ENCODE data around the gene SLC7A14. TPM values are rescaled to one million over a fixed set of nuclear protein-coding genes. Genes with fewer than 3 reads are reported as not detected.

SLC7A14 gene
- total and polyA plus RNA-seq, 2 donors = 0.05 TPM

DNA sequence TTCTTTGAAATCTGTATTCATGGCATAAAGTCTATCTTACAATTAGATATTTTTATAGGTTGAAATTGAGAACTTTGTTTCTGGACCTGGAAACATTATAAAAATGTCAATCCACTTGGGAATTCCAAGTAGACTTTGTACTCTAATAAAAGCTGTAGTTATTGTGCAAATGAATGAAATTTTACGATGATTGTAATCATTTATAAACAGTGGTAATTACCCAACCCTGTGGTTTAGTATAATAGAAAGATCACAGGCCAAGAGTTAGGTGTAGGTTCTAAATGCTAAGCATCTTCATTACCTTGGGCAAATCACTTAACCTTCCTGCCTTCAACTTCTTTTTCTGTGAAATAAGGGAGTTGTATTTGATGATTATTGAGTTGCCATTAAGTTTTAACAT lies 13.2 kb upstream of the SLC7A14 start:
- no peaks in the 10 kb centered on the region for H3K9me3 ChIP-seq (ENCODE audit: control insufficient read depth in 2 of 2, insufficient read depth in 1 of 2, low read length in 1 of 2)
- no peak overlapping the region for H3K4me3 ChIP-seq (ENCODE audit: low read length in 2 of 2)
- H3K4me1 ChIP-seq (ENCODE audit: control insufficient read depth in 2 of 2, insufficient read depth in 2 of 2, low read length in 2 of 2) = no peaks in the 10 kb centered on the region
- WGBS = 89% methylated on average over 1 of the region's 1 CpG
- no peaks in the 10 kb centered on the region for H3K36me3 ChIP-seq (ENCODE audit: control insufficient read depth in 2 of 2, insufficient read depth in 2 of 2, low read length in 1 of 2)
- H3K27me3 ChIP-seq (ENCODE audit: control insufficient read depth in 2 of 2, insufficient read depth in 1 of 2, low read length in 1 of 2) = no peaks in the 10 kb centered on the region
- H3K27ac ChIP-seq (ENCODE audit: low read depth in 1 of 2, low read length in 1 of 2) = no peak overlapping the region
- no peak for DNase-seq (ENCODE audit: low read depth in 6 of 9, low spot score in 9 of 9)

DNA sequence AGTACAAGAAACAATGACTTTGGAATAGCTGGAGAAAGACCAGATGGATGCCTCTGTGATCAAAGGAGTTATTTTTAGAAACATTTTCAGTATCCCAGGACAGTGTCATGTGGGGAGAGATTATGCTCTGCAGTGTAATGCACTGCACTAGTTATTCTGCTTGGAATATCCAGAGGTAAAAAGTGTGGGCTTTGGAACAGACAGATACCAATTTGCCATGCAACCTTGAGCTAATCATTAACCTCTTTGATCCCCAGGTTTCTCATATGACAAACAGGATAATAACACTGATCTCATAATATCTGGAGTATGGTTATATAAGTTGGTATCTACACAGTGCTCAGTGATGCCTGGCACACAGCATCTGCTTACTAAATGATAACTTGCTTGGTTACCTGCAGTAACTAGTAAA lies 12.2 kb upstream of the SLC7A14 start:
- Histone ChIP-seq H3K27me3 (ENCODE audit: control insufficient read depth in 2 of 2, insufficient read depth in 1 of 2, low read length in 1 of 2) (no peaks in the 10 kb centered on the region), H3K27ac (ENCODE audit: low read depth in 1 of 2, low read length in 1 of 2) (no peak overlapping the region), H3K4me3 (ENCODE audit: low read length in 2 of 2) (no peak overlapping the region), H3K36me3 (ENCODE audit: control insufficient read depth in 2 of 2, insufficient read depth in 2 of 2, low read length in 1 of 2) (no peaks in the 10 kb centered on the region), H3K9me3 (ENCODE audit: control insufficient read depth in 2 of 2, insufficient read depth in 1 of 2, low read length in 1 of 2) (no peaks in the 10 kb centered on the region), H3K4me1 (ENCODE audit: control insufficient read depth in 2 of 2, insufficient read depth in 2 of 2, low read length in 2 of 2) (no peaks in the 10 kb centered on the region)
- no peak for DNase-seq (ENCODE audit: low read depth in 6 of 9, low spot score in 9 of 9)

DNA sequence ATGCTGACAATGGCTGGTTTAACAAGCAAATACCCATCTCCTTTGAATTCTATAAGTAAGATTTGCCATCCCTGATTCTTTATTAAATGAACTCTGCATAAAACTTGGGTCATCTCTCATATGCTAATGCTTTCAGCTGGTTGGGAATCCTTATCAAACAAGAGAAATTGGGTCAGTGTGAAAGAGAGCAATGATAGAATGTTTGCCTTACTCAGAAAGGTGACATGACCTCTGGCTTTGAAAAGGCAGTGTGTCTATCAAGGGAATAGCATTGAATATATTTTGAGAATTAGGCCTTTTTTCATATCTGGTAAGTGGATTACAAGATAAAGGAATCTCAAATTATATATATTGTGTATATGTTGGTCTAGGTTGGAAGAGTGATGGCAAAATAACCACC lies 8.7 kb upstream of the SLC7A14 start:
- Histone ChIP-seq H3K4me3 (ENCODE audit: low read length in 2 of 2) (no peak overlapping the region), H3K9me3 (ENCODE audit: control insufficient read depth in 2 of 2, insufficient read depth in 1 of 2, low read length in 1 of 2) (no peaks in the 10 kb centered on the region), H3K27ac (ENCODE audit: low read depth in 1 of 2, low read length in 1 of 2) (no peak overlapping the region), H3K27me3 (ENCODE audit: control insufficient read depth in 2 of 2, insufficient read depth in 1 of 2, low read length in 1 of 2) (no peaks in the 10 kb centered on the region), H3K4me1 (ENCODE audit: control insufficient read depth in 2 of 2, insufficient read depth in 2 of 2, low read length in 2 of 2) (no peaks in the 10 kb centered on the region), H3K36me3 (ENCODE audit: control insufficient read depth in 2 of 2, insufficient read depth in 2 of 2, low read length in 1 of 2) (no peaks in the 10 kb centered on the region)
- DNase-seq (ENCODE audit: low read depth in 6 of 9, low spot score in 9 of 9) = no peak

DNA sequence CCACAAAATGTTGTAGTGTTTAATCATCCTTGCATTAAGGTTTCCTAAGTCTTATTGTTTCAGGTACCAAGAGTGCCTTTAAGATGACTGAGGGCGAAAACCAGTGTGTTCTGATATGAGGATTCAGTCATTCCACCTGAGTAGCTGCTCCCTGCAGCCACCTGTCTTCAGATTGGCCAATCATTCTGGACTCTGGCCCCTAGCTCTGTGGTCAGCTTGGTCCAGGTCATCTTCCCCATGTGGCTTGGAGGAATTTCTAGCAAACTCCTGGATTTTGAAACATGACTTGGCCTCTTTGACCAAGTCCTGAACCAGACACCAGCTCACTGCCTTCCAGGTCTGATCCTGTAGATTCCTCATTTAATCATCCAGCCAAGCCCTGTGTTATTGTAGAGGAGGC lies 7.8 kb upstream of the SLC7A14 start:
- 95% methylated on average over 1 of the region's 1 CpG for WGBS
- Histone ChIP-seq H3K27me3 (ENCODE audit: control insufficient read depth in 2 of 2, insufficient read depth in 1 of 2, low read length in 1 of 2) (no peaks in the 10 kb centered on the region), H3K9me3 (ENCODE audit: control insufficient read depth in 2 of 2, insufficient read depth in 1 of 2, low read length in 1 of 2) (no peaks in the 10 kb centered on the region), H3K36me3 (ENCODE audit: control insufficient read depth in 2 of 2, insufficient read depth in 2 of 2, low read length in 1 of 2) (no peaks in the 10 kb centered on the region), H3K4me3 (ENCODE audit: low read length in 2 of 2) (no peak overlapping the region), H3K4me1 (ENCODE audit: control insufficient read depth in 2 of 2, insufficient read depth in 2 of 2, low read length in 2 of 2) (no peaks in the 10 kb centered on the region), H3K27ac (ENCODE audit: low read depth in 1 of 2, low read length in 1 of 2) (no peak overlapping the region)
- DNase-seq (ENCODE audit: low read depth in 6 of 9, low spot score in 9 of 9) = no peak

DNA sequence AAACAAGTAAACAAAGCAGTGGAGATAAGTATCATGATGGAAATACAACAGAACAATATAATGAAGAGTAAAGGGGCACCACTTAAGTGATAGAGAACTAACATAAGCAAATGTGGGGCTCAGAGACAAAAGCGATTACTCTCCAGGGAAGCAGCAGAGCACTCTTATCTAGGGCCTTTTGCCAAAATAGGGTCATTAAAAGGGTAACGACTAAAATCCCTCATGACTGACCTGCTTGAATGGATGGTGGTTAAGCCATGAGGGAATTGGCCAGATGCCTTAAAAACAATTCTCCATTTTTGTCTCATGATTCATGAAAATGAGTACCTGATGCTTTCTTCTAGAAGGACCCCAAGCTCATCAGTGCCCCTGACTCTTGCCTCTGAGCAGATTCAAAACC lies 3.2 kb upstream of the SLC7A14 start:
- peaks cover 21 to 33% of the 10 kb centered on the region in 2 donors for H3K27me3 ChIP-seq (ENCODE audit: control insufficient read depth in 2 of 2, insufficient read depth in 1 of 2, low read length in 1 of 2)
- no peak overlapping the region for H3K4me3 ChIP-seq (ENCODE audit: low read length in 2 of 2)
- no peaks in the 10 kb centered on the region for H3K36me3 ChIP-seq (ENCODE audit: control insufficient read depth in 2 of 2, insufficient read depth in 2 of 2, low read length in 1 of 2)

DNA sequence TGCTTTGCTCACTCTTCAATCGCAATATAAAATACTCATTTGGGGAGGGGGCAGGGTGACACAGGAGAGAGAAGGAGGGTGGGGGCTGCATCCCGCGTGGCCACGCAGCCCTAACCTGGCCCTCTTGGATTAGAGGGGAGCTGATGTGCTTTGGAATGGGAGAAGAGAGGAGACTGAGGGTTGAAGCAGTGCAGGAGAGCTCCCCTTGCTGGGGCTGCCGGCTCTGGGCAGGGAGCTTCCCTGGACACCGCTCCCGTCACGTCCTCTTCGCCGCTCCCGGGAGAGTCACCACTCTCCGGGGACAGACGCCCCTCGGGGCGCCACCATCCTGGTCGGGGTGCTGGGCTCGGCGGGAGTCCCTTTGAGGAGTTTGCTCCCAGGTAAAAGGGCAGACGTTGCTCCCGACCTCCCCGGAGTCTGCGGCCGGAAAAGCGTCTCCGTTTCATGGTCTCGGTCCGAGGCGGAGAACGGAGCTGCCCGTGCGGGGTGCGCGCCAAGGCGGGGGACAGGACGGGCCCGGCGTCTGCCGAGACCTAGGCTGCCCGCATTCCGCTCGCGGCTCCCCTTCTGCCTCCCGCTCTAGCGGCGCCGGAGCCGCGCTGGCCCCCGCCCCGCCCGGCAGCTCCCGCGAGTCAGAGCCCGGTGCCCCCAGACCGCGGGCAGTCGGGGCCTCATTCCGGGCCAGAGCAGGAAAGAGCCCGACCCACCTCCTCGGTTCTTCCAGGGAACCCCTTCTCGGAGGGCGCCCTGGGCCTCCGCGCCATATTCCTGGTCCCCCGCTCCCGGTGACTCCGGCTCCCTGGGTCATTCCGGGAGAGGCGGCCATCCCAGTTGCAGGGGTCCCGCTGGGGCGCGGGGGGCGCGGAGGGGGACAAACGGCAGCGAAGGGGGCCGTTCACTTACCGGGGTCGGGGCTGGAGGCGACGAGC lies 603 bp downstream of the SLC7A14 start:
- Histone ChIP-seq H3K27me3 (ENCODE audit: control insufficient read depth in 2 of 2, insufficient read depth in 1 of 2, low read length in 1 of 2) (peaks cover 23 to 41% of the 10 kb centered on the region in 2 donors), H3K4me1 (ENCODE audit: control insufficient read depth in 2 of 2, insufficient read depth in 2 of 2, low read length in 2 of 2) (no peaks in the 10 kb centered on the region), H3K9me3 (ENCODE audit: control insufficient read depth in 2 of 2, insufficient read depth in 1 of 2, low read length in 1 of 2) (peaks cover 0 to 3% of the 10 kb centered on the region in 2 donors), H3K27ac (ENCODE audit: low read depth in 1 of 2, low read length in 1 of 2) (no peak overlapping the region), H3K36me3 (ENCODE audit: control insufficient read depth in 2 of 2, insufficient read depth in 2 of 2, low read length in 1 of 2) (no peaks in the 10 kb centered on the region), H3K4me3 (ENCODE audit: low read length in 2 of 2) (no peak overlapping the region)
- whole genome bisulfite sequencing = 9% methylated on average over 81 of the region's 81 CpGs
- DNase-seq (ENCODE audit: low read depth in 6 of 9, low spot score in 9 of 9) = no peak

More for the DNA sequence above, 3.2 kb upstream of the SLC7A14 start:
- WGBS = 60% methylated on average over 2 of the region's 2 CpGs
- Histone ChIP-seq H3K27ac (ENCODE audit: low read depth in 1 of 2, low read length in 1 of 2) (no peak overlapping the region), H3K4me1 (ENCODE audit: control insufficient read depth in 2 of 2, insufficient read depth in 2 of 2, low read length in 2 of 2) (no peaks in the 10 kb centered on the region), H3K9me3 (ENCODE audit: control insufficient read depth in 2 of 2, insufficient read depth in 1 of 2, low read length in 1 of 2) (peaks cover 0 to 3% of the 10 kb centered on the region in 2 donors)
- DNase-seq (ENCODE audit: low read depth in 6 of 9, low spot score in 9 of 9) = no peak

DNA sequence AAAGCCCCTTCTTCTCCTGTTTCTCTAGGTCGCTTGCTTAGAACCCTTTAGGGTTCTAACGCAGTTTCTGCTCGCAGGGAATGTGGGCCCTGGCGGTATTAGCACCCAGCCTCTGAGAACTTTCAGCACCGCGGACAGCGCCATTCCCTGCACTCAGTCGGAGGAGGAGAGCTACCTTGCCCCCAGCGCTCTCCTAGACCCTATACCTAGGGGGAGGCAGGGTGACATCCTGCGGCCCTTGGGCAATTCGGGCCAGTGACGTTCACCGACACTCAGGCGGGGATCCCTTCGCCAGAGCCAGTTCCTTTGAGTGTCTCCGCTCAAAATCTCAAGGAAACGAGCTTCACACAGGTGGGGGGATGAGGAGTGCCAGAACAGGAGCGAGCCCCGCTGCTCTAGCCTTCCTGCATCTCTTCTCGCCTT lies 1.3 kb downstream of the SLC7A14 start:
- H3K4me1 ChIP-seq (ENCODE audit: control insufficient read depth in 2 of 2, insufficient read depth in 2 of 2, low read length in 2 of 2) = no peaks in the 10 kb centered on the region
- H3K36me3 ChIP-seq (ENCODE audit: control insufficient read depth in 2 of 2, insufficient read depth in 2 of 2, low read length in 1 of 2) = no peaks in the 10 kb centered on the region
- H3K4me3 ChIP-seq (ENCODE audit: low read length in 2 of 2) = no peak overlapping the region
- DNase-seq (ENCODE audit: low read depth in 6 of 9, low spot score in 9 of 9) = peak; percentile 23 to 82 (median 58)
- peaks cover 0 to 3% of the 10 kb centered on the region in 2 donors for H3K9me3 ChIP-seq (ENCODE audit: control insufficient read depth in 2 of 2, insufficient read depth in 1 of 2, low read length in 1 of 2)
- peaks cover 23 to 41% of the 10 kb centered on the region in 2 donors for H3K27me3 ChIP-seq (ENCODE audit: control insufficient read depth in 2 of 2, insufficient read depth in 1 of 2, low read length in 1 of 2)
- 8% methylated on average over 20 of the region's 20 CpGs for WGBS
- H3K27ac ChIP-seq (ENCODE audit: low read depth in 1 of 2, low read length in 1 of 2) = no peak overlapping the region

DNA sequence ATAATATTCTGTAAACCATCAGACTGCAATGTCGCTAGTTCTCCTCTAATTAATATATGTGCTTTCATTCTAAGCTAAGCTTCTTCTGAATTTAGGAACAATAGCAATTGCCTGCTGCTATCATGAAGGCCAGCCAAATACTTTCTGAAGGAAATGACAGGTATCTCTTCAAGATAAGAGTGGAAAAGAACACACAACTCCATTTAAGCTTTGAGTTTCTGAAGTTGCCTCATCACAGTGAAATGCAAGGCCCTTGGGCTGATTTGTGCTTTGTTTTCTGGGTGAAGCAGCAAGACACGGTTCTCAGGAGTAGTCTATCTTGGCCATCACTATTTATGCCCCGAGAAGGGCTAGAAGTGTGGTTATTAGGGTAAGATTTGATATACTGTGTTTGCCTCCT lies 6.2 kb downstream of the SLC7A14 start:
- Histone ChIP-seq H3K27me3 (ENCODE audit: control insufficient read depth in 2 of 2, insufficient read depth in 1 of 2, low read length in 1 of 2) (peaks cover 3 to 13% of the 10 kb centered on the region in 2 donors), H3K4me1 (ENCODE audit: control insufficient read depth in 2 of 2, insufficient read depth in 2 of 2, low read length in 2 of 2) (no peaks in the 10 kb centered on the region), H3K4me3 (ENCODE audit: low read length in 2 of 2) (no peak overlapping the region), H3K27ac (ENCODE audit: low read depth in 1 of 2, low read length in 1 of 2) (no peak overlapping the region), H3K9me3 (ENCODE audit: control insufficient read depth in 2 of 2, insufficient read depth in 1 of 2, low read length in 1 of 2) (no peaks in the 10 kb centered on the region), H3K36me3 (ENCODE audit: control insufficient read depth in 2 of 2, insufficient read depth in 2 of 2, low read length in 1 of 2) (no peaks in the 10 kb centered on the region)
- DNase-seq (ENCODE audit: low read depth in 6 of 9, low spot score in 9 of 9) = no peak
- 82% methylated on average over 3 of the region's 3 CpGs for WGBS

DNA sequence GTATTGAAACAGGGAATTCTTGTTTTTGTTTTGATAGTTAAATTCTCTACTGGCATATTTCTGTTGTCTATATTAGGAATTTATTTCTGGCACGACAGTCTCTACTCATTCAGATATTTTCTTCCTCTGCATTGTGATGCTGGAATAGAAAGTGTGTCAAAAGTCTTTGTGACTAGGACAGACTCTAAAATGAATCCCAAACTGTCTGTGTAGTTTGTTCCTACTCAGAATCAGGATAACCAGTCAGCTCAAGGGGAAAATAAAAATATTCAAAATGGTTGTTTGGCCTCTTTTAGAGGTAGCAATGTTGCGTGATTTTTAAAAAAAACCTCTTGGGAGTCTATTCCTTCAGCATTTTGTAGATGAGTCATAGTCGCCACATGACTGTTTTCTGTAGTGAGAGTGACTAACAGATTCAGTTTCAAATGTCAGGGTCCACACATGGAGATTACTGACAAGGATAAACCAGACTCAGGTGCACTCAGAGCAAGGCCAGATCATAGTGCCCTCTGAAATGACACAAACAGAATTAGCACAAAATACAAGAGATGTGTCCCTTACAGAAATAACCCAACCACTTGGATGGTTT lies 13.1 kb downstream of the SLC7A14 start:
- WGBS = 90% methylated on average over 3 of the region's 3 CpGs
- no peak for DNase-seq (ENCODE audit: low read depth in 6 of 9, low spot score in 9 of 9)
- Histone ChIP-seq H3K9me3 (ENCODE audit: control insufficient read depth in 2 of 2, insufficient read depth in 1 of 2, low read length in 1 of 2) (no peaks in the 10 kb centered on the region), H3K27me3 (ENCODE audit: control insufficient read depth in 2 of 2, insufficient read depth in 1 of 2, low read length in 1 of 2) (no peaks in the 10 kb centered on the region), H3K4me1 (ENCODE audit: control insufficient read depth in 2 of 2, insufficient read depth in 2 of 2, low read length in 2 of 2) (no peaks in the 10 kb centered on the region), H3K27ac (ENCODE audit: low read depth in 1 of 2, low read length in 1 of 2) (no peak overlapping the region), H3K4me3 (ENCODE audit: low read length in 2 of 2) (no peak overlapping the region), H3K36me3 (ENCODE audit: control insufficient read depth in 2 of 2, insufficient read depth in 2 of 2, low read length in 1 of 2) (no peaks in the 10 kb centered on the region)

Data from thymus (tissue), 11 donors.